NCI-H82 (cell line): ENCODE results near the gene GAD1.

Experiments
- DNase-seq: peaks from one replicate; lab custom pipeline; 2025; lab: John Stamatoyannopoulos, UW

GAD1 gene

GRCh38 chr2:170816504-170817092 is at the start of gene GAD1:
Gene GAD1 (plus strand): TSS chr2:170816887. CDS start chr2:170818592, 1,705 bp downstream.
- DNase-seq: peak; percentile 86

- DNase-seq: peak; percentile 85
These were observed 46.6 kb upstream of the GAD1 start, which contains the start of gene ERICH2 for GRCh38 chr2:170770008-170770605. Gene ERICH2 (plus strand): TSS chr2:170770378. CDS start chr2:170770682, 304 bp downstream.

- DNase-seq: peak; percentile 91
These were observed 45.9 kb upstream of the GAD1 start for GRCh38 chr2:170770606-170771420.

- DNase-seq: no peak
These were observed 45.2 kb upstream of the GAD1 start for GRCh38 chr2:170771421-170771937.

GRCh38 chr2:170772295-170772694 is 44.4 kb upstream of the GAD1 start:
- no peak for DNase-seq

GRCh38 chr2:170774074-170774473 is 42.6 kb upstream of the GAD1 start:
- no peak for DNase-seq

GRCh38 chr2:170778900-170779299 is 37.8 kb upstream of the GAD1 start:
- DNase-seq: no peak

GRCh38 chr2:170779304-170779703 is 37.4 kb upstream of the GAD1 start:
- DNase-seq: no peak

- DNase-seq: no peak
These were observed 34.0 kb upstream of the GAD1 start for GRCh38 chr2:170782673-170783072.

GRCh38 chr2:170783549-170783948 is 33.1 kb upstream of the GAD1 start:
- no peak for DNase-seq

- DNase-seq: no peak
These were observed 17.7 kb upstream of the GAD1 start for GRCh38 chr2:170798996-170799395.

GRCh38 chr2:170806548-170806947 is 10.1 kb upstream of the GAD1 start:
- DNase-seq: no peak

- DNase-seq: peak; percentile 97
These were observed 3.7 kb upstream of the GAD1 start for GRCh38 chr2:170812710-170813600.

- DNase-seq: peak; percentile 53
These were observed 2.8 kb upstream of the GAD1 start for GRCh38 chr2:170813611-170814532.

- peak; percentile 41 for DNase-seq
These were observed 2.0 kb upstream of the GAD1 start for GRCh38 chr2:170814533-170815230.

GRCh38 chr2:170815311-170815710 is 1.4 kb upstream of the GAD1 start:
- DNase-seq: peak; percentile 43

GRCh38 chr2:170815746-170816503 is 762 bp upstream of the GAD1 start:
- peak; percentile 92 for DNase-seq

GRCh38 chr2:170817093-170818035 is 677 bp downstream of the GAD1 start:
- peak; percentile 52 for DNase-seq
